ENCODE results near the gene SLIT1.

Gene SLIT1

GRCh38 chr10:97120370-97120769, 65.4 kb downstream of the SLIT1 start:
- no peak for FAIRE-seq
- DNase-seq (ENCODE audit: extremely low spot score, insufficient read length, low read depth), result no peak

- DNase-seq (ENCODE audit: extremely low spot score, insufficient read length, low read depth), result no peak
- FAIRE-seq, result no peak
Observed at GRCh38 chr10:97119058-97119745, 66.6 kb downstream of the SLIT1 start.

GRCh38 chr10:97117372-97117771, 68.4 kb downstream of the SLIT1 start:
- DNase-seq (ENCODE audit: extremely low spot score, insufficient read length, low read depth) (no peak), FAIRE-seq (peak; percentile 58)

- FAIRE-seq (no peak), DNase-seq (ENCODE audit: extremely low spot score, insufficient read length, low read depth) (no peak)
Observed at GRCh38 chr10:97116462-97117162, 69.1 kb downstream of the SLIT1 start.

GRCh38 chr10:97115846-97116245, 69.9 kb downstream of the SLIT1 start:
- FAIRE-seq (no peak), DNase-seq (ENCODE audit: extremely low spot score, insufficient read length, low read depth) (no peak)

- no peak for FAIRE-seq
- DNase-seq (ENCODE audit: extremely low spot score, insufficient read length, low read depth), result no peak
Observed at GRCh38 chr10:97111615-97112014, 74.1 kb downstream of the SLIT1 start.

GRCh38 chr10:97109547-97109946, 76.2 kb downstream of the SLIT1 start:
- FAIRE-seq (no peak), DNase-seq (ENCODE audit: extremely low spot score, insufficient read length, low read depth) (no peak)

- FAIRE-seq (no peak), DNase-seq (ENCODE audit: extremely low spot score, insufficient read length, low read depth) (no peak)
Observed at GRCh38 chr10:97107551-97107950, 78.2 kb downstream of the SLIT1 start.

GRCh38 chr10:97106207-97106606, 79.6 kb downstream of the SLIT1 start:
- DNase-seq (ENCODE audit: extremely low spot score, insufficient read length, low read depth), result no peak
- FAIRE-seq, result no peak

GRCh38 chr10:97105303-97105702, 80.5 kb downstream of the SLIT1 start:
- DNase-seq (ENCODE audit: extremely low spot score, insufficient read length, low read depth), result no peak
- no peak for FAIRE-seq

- DNase-seq (ENCODE audit: extremely low spot score, insufficient read length, low read depth) (no peak), FAIRE-seq (no peak)
Observed at GRCh38 chr10:97103316-97104080, 82.3 kb downstream of the SLIT1 start.

- DNase-seq (ENCODE audit: extremely low spot score, insufficient read length, low read depth) (no peak), FAIRE-seq (no peak)
Observed at GRCh38 chr10:97102441-97102840, 83.3 kb downstream of the SLIT1 start.

- FAIRE-seq (no peak), DNase-seq (ENCODE audit: extremely low spot score, insufficient read length, low read depth) (no peak)
Observed at GRCh38 chr10:97101166-97101940, 84.4 kb downstream of the SLIT1 start.

- FAIRE-seq, result no peak
- DNase-seq (ENCODE audit: extremely low spot score, insufficient read length, low read depth), result no peak
Observed at GRCh38 chr10:97100657-97101056, 85.1 kb downstream of the SLIT1 start.

GRCh38 chr10:97099868-97100267, 85.9 kb downstream of the SLIT1 start:
- FAIRE-seq, result no peak
- DNase-seq (ENCODE audit: extremely low spot score, insufficient read length, low read depth), result no peak

- DNase-seq (ENCODE audit: extremely low spot score, insufficient read length, low read depth) (no peak), FAIRE-seq (no peak)
Observed at GRCh38 chr10:97099089-97099488, 86.7 kb downstream of the SLIT1 start.

GRCh38 chr10:97097084-97097433, 88.7 kb downstream of the SLIT1 start:
- no peak for FAIRE-seq
- DNase-seq (ENCODE audit: extremely low spot score, insufficient read length, low read depth), result no peak

- DNase-seq (ENCODE audit: extremely low spot score, insufficient read length, low read depth) (no peak), FAIRE-seq (peak; percentile 55)
Observed at GRCh38 chr10:97096261-97097083, 89.3 kb downstream of the SLIT1 start.

GRCh38 chr10:97095701-97096260, 90.0 kb downstream of the SLIT1 start:
- DNase-seq (ENCODE audit: extremely low spot score, insufficient read length, low read depth) (no peak), FAIRE-seq (no peak)

Measured in GM18507 (cell line).